Stimulated activated CD8-positive, alpha-beta memory T cell treated with anti-CD3 and anti-CD28 coated beads, Interleukin-4, amount 100 ng/mL, for 1 hour (primary cell): Measurements from ENCODE around the gene SLC6A6.

Source experiments
- DNase-seq, 2 donors: peaks; one replicate each; pipeline ENCODE4 v3.0.0-alpha.2; 2020; ENCODE audit warnings: low read depth in 2 of 2, low spot score in 1 of 2

SLC6A6 gene

GRCh38 chr3:14451844-14452739 is 49.7 kb downstream of the SLC6A6 start:
- DNase-seq = no peak

DNA sequence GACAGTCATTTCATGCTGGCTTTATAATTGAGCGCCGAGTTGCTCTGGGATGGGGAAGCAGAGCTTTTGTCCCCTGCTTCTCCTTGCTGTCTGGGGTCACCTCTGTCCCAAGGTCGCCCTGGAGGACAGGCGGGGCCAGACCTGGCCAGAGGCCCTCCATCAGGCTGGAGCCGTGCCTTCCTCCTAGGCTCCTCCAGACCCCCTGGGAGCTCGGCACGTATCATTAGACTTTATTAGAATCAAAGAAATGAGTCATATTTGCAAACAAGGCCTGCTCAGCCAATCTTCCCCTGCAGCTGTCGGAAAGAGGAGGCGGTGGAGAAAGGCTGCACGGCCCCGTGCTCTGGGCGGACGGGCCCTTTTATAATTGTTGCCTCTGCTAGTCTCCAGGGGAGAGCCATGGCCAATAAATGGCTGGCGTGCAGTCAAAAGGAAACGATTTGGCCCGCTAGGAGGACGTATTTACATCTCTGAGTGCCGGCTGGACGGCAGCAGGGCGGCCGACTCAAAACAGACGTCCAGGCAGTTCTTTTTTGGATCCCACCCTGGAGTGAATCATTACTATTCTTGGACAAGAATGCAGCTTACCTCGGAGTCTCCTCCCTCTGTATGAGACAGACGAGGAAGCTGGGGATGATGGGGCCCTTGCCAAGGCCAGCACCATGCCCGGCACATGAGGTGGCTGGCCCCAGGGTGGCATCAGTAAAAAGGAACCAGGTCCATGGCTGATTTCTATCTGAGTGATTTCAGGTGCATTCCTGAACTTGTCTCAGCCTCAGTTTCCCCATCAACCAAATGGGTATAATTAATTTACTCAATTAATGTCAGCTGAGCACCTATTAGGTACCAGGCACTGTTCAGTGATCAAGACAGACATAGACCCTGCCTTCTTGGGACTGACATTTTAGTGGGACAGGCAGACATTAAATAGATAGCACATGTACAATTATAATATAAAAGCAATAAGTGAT is 50.6 kb downstream of the SLC6A6 start:
- no peak for DNase-seq

DNA sequence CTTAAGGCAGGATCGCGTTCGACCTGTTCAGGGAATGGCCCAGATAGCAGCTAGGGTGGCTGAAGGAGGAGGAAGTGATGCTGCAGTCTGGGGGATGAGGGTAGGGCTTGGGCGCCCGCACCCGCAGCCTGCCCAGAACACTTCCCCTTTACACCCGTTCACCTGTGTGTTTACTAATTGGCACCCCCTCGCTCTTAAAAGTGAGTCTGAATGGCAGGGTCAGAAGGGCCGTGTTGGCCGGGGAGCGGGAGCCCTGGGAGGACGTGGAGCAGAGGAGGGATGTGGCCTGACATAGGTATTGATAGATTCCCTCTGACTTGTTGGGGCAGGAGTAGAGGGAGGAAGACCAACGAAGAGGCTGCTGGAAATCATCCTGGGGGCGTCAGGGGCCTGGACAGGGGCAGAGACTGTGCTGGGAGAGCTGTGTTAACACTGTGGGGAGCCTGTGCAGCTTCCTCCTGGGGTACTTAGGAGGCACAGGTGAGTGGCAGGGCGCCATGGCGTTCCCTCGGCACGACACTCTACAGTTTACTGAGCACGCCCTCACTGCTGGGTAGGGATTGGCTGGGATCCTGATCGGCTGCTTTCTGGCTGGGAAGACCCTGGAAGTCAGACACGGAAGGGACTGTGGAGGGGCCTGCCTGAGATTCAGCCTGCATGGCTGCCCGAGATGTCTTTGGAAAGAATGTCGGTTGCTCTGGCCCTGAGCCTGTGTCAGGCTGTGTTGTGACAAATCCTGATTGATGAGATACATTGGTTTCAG is 51.7 kb downstream of the SLC6A6 start:
- no peak for DNase-seq

GRCh38 chr3:14454639-14455310 is 52.4 kb downstream of the SLC6A6 start:
- no peak for DNase-seq

DNA sequence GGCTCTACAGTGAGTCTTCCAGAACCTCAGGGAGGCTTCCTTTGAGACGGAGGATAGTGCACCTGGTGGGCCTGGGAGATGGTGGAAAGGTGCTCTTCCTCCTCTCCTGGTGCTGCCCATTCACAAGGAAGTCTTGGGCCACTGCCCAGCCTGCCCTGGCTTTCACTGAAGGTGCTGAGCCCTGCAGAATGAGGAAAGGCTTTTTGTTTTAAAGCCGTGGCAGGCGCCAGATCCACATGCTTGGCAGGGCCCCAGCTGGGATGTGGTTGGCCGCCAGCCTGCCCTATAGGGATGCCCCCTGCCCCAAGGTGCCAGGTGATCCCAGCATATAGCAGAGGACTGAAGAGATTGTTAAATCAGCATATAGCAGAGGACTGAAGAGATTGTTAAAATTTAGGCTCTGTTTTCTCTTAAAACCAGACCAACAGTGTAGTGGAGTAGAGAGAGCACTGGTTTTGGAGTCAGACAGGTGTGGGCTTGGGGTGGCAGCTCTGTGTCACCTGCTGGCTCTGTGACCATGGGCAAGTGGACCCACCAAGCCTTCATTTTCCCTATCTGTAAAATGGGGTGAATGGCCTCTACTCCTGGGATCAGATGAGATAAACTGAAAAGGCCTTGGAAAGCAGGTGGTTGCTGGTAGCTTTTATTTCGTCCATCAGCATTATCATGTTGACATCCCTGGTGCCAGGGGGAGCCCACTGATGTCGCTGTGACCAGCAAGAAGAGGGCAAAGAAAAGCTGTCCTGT is 53.3 kb downstream of the SLC6A6 start:
- DNase-seq = no peak

GRCh38 chr3:14456794-14457193 is 54.4 kb downstream of the SLC6A6 start:
- DNase-seq = no peak

DNA sequence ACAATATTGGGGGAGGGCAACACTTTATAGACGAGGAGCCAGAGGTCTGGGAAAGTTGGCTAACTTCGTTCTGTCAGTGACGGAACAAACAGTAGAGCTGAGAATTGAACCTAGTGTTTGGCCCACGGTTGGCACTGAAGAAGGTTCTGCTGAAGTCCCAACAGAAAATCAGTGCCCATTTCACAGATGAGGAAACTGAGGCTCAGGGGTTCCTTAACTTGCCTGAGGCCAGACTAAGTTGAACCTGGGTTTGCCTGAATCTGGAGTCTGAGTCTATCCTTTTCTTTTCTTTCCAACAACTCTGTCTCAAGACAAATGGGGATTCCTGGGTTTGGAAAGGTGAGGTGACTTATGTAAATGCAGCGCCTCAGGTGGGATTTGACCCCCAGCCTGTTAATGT is 55.1 kb downstream of the SLC6A6 start:
- no peak for DNase-seq

DNA sequence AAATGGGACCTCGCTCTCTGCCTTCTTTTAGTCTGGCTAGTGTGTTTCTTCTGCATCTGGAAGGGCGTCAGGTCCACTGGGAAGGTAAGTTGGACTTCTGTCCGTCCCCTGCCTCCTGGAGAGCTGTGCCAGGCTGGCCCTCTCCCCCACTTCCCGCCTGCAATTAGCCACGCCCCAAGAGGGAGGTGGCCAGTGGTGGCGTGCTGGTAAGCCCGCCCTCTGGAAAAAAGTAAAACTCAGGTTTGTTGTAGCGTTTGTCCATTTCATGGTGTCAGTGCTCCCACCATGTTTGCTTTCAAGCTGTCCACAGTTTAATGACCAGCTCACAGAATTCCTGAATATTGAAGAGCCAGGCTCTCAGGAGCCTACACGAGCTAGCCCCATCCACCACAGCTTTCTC is 55.6 kb downstream of the SLC6A6 start:
- DNase-seq = no peak

DNA sequence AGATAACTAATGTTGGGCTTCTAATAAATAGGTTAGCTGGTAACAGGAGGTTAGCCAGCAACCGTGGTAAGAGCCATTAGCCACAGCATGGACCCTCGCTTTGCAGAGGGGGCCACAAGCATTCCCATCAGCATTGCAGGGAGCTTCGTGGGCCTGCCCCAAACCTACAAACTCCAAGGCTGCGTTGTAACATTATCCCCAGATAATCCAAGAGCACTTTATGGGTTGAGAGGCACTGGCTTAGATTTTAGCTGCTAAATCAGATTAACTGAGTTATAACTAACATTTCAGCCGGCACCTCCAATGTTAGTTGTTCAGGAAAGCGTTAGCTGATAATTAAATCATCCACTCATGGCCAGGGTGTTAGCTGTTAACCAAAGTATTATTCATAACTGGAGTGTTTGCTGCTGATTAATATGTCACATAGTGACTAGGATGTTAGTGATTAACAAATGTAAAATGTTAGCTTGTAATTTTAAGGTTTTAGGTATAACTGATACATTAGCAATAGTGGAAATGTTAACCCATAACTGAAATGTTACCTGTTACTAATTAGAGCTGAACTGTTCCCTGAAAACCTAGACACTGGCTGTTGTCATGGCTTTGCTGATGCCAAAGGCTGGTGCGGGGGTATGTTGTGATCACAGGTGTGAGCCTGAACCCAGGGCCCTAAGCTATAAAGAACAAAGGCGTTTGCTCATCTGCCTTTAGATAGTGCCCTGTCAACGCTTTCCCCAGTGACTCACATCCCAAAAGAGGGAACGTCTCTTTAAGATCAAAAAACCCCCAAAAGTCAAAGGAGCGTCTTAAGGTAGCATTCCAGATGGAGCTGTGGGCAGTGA is 56.2 kb downstream of the SLC6A6 start:
- DNase-seq = no peak

GRCh38 chr3:14459384-14459783 is 57.0 kb downstream of the SLC6A6 start:
- no peak for DNase-seq

DNA sequence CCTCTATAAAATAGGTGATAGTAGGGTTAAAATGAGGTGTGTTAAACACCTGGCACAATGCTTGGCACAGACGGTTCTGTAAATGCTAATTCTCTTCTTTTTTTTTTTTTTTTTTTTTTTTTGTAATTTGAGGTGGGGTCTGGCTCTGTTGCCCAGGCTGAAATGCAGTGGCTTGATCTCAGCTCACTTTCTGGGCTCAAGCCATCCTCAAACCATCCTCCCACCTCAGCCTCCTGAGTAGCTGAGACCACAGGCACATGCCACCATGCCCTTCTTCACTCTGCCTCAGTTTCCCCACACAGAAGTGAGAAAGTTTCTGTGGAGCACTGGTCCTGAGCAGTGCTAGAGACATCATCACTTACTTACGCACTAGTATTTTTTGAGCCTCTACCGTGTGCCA is 57.4 kb downstream of the SLC6A6 start:
- no peak for DNase-seq

- no peak for DNase-seq
Measured at GRCh38 chr3:14460342-14461005, 58.1 kb downstream of the SLC6A6 start.

DNA sequence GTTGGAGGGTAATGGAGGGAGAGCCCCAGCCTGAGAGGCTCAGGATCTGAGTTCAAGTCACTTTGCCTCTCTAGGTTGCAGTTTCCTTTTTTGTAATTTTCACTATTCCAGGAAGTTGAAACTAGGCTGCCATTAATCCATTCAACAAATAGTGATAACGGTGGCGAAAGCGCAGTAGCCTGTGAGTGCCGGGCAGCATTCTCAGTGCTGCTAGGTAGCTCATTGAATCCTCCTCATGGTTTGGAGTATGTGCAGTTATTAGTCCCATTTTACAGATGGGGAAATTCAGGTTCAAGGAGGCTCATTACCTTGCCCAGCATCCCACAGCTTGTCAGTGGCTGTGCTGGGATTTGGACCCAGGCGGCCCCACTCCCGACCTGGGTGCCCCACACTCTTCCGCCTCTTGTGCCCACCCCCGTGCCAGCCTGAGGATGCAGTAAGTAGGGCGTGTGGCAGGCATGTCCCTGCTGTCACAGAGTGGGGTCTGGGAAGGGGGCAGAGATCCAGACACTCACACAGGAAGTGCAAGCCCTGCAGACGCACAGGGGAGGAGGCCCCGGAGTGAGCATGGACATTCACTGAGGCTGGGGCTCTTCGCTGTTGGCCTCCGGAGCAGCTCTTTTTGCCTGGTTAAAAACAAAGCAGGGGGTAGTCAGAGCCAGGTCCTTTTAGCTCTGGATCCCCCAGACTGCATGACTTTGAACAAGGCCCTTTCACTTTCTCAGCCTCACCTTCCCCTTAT is 58.8 kb downstream of the SLC6A6 start:
- DNase-seq = no peak

DNA sequence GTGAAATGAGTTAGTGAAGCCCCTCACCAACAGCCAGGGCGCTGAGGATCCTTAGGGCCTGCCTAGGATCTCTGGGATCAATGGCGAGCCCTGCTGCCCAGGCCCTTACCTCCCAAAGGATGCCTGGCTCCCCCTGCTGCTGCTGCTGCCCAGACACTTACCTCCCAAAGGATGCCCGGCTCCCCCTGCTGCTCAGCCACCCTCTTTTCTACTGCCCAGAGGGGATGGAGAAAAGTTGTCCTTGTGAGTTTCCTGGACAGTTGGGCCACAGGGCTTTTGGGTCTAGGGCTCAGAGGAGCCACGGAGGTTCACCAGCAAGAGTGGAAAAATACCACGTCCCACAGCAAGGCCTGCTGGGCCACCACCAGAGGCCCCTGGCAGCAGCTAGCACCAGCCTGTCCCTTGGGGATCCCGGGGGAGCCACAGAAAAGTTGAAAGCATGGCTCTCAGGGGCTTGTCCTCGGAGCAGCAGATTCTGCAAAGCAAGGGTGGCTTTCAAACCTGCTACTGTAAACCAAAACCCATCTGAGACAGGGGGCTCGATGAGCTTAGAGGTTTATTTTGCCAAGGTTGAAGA is 59.4 kb downstream of the SLC6A6 start:
- DNase-seq = peak in 1 of 2 donors; percentile 7

DNA sequence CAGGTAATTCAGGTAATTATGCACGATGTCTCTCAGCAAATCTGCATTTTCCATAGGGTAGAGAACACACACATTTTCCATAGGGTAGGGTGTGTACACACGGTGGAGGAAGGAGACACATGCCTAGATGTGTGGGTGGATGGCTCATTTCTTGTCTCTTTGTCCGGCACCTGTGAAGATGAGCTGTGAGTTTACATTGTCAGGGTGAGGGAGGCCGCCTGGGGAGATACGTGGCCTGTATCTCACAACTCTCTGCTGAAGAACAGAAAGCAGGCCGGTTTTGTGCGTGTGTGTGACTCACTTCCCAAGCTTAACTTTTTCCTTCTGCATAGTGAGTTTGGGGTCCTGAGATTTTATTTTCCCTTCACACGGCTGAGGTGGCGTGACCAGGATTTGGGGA is 60.3 kb downstream of the SLC6A6 start:
- DNase-seq = no peak

- DNase-seq = no peak
Measured at GRCh38 chr3:14463330-14464140, 61.1 kb downstream of the SLC6A6 start.

DNA sequence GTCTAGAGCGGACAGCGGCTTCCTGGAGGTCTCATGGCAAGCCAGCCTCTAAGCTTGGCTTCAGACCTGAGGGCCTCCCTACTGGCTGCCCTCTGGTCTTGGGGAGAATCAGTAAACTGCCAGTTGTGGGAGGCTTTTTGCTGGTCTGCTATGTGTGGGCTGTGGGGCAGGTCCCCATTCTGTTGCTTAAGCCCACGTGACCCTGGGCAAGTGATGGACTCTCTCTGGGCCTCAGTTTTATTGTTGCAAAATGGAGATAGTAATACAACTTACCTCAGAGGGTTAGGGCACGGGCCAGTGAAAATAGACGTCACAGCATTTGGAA is 61.7 kb downstream of the SLC6A6 start:
- DNase-seq = no peak
